Islet precursor cell (in vitro differentiated cells): ENCODE data around the gene ZNF318.
A peak's percentile ranks its signal among the peaks of the same experiment; 100 is the strongest.

Experiments
- DNase-seq: peaks from one replicate; pipeline ENCODE4 v3.0.0-alpha.2; 2018

Gene ZNF318

GRCh38 chr6:43299338-43300293, 69.8 kb downstream of the ZNF318 start:
- peak; percentile 49 for DNase-seq

GRCh38 chr6:43298565-43299337, 70.7 kb downstream of the ZNF318 start:
- peak; percentile 47 for DNase-seq

GRCh38 chr6:43297644-43298564, 71.5 kb downstream of the ZNF318 start, which contains the start of gene SLC22A7:
TSS of gene SLC22A7 (plus strand) at chr6:43298260. CDS start at chr6:43298359, 99 bp downstream.
- DNase-seq, result peak; percentile 38

GRCh38 chr6:43296780-43297497, 72.5 kb downstream of the ZNF318 start:
- DNase-seq, result peak; percentile 50

- DNase-seq, result no peak
These were observed 74.0 kb downstream of the ZNF318 start for GRCh38 chr6:43295456-43295855.

- DNase-seq, result no peak
These were observed 74.9 kb downstream of the ZNF318 start for GRCh38 chr6:43294536-43294935.

- no peak for DNase-seq
These were observed 75.7 kb downstream of the ZNF318 start for GRCh38 chr6:43293698-43294097.

- peak; percentile 43 for DNase-seq
These were observed 76.6 kb downstream of the ZNF318 start for GRCh38 chr6:43292763-43293318.

GRCh38 chr6:43292341-43292740, 77.1 kb downstream of the ZNF318 start:
- no peak for DNase-seq

GRCh38 chr6:43291708-43292107, 77.7 kb downstream of the ZNF318 start:
- no peak for DNase-seq

- DNase-seq, result peak; percentile 40
These were observed 78.5 kb downstream of the ZNF318 start for GRCh38 chr6:43290905-43291355.

GRCh38 chr6:43290339-43290904, 79.0 kb downstream of the ZNF318 start:
- no peak for DNase-seq

GRCh38 chr6:43287717-43288679, 81.4 kb downstream of the ZNF318 start:
- no peak for DNase-seq

- DNase-seq, result no peak
These were observed 82.3 kb downstream of the ZNF318 start for GRCh38 chr6:43286980-43287716.

GRCh38 chr6:43286456-43286979, 82.9 kb downstream of the ZNF318 start:
- no peak for DNase-seq
